Hepatocyte (in vitro differentiated cells): ENCODE measurements around the gene ERFL.

Source experiments
- EZH2 ChIP-seq: fragments of 200-600 bp; sonication (generic); IDR thresholded peaks from 2 replicates; pipeline ENCODE4 v1.6.1; 2016; ENCODE audit warnings: antibody characterized with exemption, mild to moderate bottlenecking, borderline replicate concordance
- EZH2phosphoT487 ChIP-seq: fragments of 200-600 bp; sonication (generic); IDR thresholded peaks from one replicate; pipeline ENCODE4 v1.6.1; 2018; ENCODE audit warnings: antibody characterized with exemption, mild to moderate bottlenecking, low read depth, moderate library complexity; ENCODE audit not compliant: unreplicated experiment, severe bottlenecking
- TF ChIP-seq, protein P1 (sequence below): fragments of 200-600 bp; sonication (generic); IDR thresholded peaks from 2 replicates; pipeline ENCODE4 v1.5.1; 2016; ENCODE audit warnings: antibody characterized with exemption, mild to moderate bottlenecking; ENCODE audit not compliant: poor library complexity

DNA sequence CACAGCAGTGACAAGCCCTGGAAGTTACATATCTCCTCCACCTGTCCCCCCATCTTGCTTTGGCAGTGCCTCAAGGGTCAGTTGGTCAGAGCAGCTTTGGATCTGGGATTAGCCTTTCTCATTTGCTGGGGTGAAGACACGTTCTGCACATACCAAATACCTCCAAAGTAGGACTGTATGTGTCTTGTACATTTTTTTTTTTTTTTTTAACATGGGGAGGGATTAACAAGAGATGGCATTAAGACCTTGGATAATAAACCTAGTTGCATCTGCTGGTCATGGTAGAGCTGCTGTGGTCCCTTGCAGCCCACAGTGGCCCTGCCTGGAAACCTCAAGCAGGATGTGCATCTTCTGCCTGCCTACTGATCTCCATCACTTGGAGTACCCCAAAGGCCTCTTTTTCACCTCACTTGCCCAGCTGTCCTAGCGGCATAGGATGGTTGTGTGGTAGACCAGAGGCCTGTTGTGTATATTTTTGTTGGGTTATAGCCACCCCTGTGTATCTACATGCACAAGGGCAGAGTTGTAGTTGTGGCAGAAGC, 65.7 kb downstream of the ERFL start:
- TF ChIP-seq, protein P1, sequence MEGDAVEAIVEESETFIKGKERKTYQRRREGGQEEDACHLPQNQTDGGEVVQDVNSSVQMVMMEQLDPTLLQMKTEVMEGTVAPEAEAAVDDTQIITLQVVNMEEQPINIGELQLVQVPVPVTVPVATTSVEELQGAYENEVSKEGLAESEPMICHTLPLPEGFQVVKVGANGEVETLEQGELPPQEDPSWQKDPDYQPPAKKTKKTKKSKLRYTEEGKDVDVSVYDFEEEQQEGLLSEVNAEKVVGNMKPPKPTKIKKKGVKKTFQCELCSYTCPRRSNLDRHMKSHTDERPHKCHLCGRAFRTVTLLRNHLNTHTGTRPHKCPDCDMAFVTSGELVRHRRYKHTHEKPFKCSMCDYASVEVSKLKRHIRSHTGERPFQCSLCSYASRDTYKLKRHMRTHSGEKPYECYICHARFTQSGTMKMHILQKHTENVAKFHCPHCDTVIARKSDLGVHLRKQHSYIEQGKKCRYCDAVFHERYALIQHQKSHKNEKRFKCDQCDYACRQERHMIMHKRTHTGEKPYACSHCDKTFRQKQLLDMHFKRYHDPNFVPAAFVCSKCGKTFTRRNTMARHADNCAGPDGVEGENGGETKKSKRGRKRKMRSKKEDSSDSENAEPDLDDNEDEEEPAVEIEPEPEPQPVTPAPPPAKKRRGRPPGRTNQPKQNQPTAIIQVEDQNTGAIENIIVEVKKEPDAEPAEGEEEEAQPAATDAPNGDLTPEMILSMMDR = no peak
- TF ChIP-seq EZH2 (no peak), EZH2phosphoT487 (no peak)
